Brain microvascular endothelial cell (primary cell): ENCODE data around the gene ADGRD2.

Experiments
- DNase-seq: peaks from one replicate; pipeline ENCODE4 v3.0.0-alpha.2; 2020
- H3K27ac ChIP-seq: fragments of 250-450 bp; sonication (Bioruptor Pico); 2 replicates; pipeline ENCODE4 v1.5.1; 2020; ENCODE audit warnings: mild to moderate bottlenecking, moderate library complexity
- H3K27me3 ChIP-seq: fragments of 250-450 bp; sonication (Bioruptor Pico); replicated peaks from 2 replicates; pipeline ENCODE4 v1.5.1; 2020; ENCODE audit warnings: mild to moderate bottlenecking
- H3K36me3 ChIP-seq: fragments of 250-450 bp; sonication (Bioruptor Pico); replicated peaks from 2 replicates; pipeline ENCODE4 v1.5.1; 2020; ENCODE audit warnings: mild to moderate bottlenecking
- H3K4me3 ChIP-seq: 2 replicates; pipeline ENCODE4 v1.5.1; 2011; ENCODE audit warnings: low read depth, mild to moderate bottlenecking, control low read depth, low read length, moderate library complexity
- in situ Hi-C: cut with HindIII; loops from 2 replicates; pipeline ENCODE4 v1.10.0; 2017; ENCODE audit warnings: low sequenced_read_pairs, low pct_ligation_motif_present
- TF ChIP-seq, protein P1 (sequence below): IDR thresholded peaks from 2 replicates; pipeline ENCODE4 v1.5.1; 2011; ENCODE audit warnings: low read depth, mild to moderate bottlenecking, moderate library complexity, low read length, control low read depth, inconsistent platforms; ENCODE audit errors: missing control alignments

ADGRD2 gene

DNA sequence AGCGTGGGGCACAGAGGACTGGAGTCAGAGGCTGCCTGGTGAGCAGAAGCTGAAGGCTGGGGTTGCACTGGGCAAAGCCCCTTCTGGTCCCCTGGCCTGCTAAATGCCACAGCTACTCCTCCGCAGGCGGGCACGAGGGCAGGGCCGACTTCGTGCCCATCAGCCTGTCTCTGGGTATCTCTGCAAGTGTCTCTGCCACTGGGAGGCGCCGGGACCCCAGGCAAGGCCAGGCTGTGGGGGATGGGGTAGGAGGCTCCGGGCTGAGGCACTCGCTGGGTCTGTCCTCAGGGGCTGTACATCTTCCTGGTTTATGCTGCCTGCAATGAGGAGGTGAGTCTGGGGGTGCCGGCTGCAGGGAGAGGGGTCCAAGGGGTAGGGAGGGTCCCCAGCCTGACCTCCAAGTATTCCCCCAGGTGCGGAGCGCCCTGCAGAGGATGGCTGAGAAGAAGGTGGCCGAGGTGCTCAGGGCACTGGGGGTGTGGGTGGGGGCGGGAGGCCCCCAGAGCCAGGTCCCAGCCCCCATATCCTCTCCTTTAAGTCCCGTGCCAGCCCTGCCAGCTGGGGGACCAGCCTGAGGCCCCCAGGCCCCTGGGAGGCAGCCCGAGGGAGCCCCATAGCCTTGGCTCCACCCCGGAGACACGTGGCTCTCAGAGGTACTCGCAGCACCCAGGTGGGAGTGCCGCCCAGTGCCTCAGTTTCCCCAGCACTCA is 25.1 kb downstream of the ADGRD2 start:
- Histone ChIP-seq H3K27me3 (peaks cover 26% of the 10 kb centered on the region), H3K27ac (no peak overlapping the region), H3K4me3 (no peak overlapping the region), H3K36me3 (no peaks in the 10 kb centered on the region)
- DNase-seq = no peak
- TF ChIP-seq, protein P1, sequence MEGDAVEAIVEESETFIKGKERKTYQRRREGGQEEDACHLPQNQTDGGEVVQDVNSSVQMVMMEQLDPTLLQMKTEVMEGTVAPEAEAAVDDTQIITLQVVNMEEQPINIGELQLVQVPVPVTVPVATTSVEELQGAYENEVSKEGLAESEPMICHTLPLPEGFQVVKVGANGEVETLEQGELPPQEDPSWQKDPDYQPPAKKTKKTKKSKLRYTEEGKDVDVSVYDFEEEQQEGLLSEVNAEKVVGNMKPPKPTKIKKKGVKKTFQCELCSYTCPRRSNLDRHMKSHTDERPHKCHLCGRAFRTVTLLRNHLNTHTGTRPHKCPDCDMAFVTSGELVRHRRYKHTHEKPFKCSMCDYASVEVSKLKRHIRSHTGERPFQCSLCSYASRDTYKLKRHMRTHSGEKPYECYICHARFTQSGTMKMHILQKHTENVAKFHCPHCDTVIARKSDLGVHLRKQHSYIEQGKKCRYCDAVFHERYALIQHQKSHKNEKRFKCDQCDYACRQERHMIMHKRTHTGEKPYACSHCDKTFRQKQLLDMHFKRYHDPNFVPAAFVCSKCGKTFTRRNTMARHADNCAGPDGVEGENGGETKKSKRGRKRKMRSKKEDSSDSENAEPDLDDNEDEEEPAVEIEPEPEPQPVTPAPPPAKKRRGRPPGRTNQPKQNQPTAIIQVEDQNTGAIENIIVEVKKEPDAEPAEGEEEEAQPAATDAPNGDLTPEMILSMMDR = peak; percentile 2
- in situ Hi-C loops = no loop called here

- in situ Hi-C loops = no loop called here
- H3K27me3 ChIP-seq = peaks cover 26% of the 10 kb centered on the region
- no peaks in the 10 kb centered on the region for H3K36me3 ChIP-seq
- DNase-seq = no peak
- H3K27ac ChIP-seq = no peak overlapping the region
- TF ChIP-seq, protein P1 = no peak
- no peak overlapping the region for H3K4me3 ChIP-seq
These were observed 25.8 kb downstream of the ADGRD2 start for GRCh38 chr9:124475868-124476690.

DNA sequence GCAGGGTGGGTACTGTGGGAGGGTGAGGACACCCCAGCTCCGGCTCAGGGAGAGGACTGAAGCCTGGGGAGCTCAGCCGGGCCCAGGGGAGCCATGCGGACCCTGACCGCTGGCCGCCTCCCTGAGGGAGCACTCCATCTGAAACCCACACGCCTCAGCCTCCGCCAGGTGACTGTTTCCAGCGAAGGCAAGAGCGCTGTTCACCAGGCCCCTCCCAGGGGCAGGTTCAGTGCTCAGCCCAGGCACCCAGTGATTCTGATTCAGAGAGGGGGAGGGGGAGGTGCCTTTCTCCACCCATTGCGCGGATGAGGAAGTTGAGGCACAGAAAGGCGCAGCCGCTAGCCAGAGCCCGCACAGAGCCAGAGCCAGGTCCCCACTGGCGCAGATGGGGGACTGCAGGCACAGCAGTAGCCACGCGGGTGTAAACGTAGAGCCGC is 27.0 kb downstream of the ADGRD2 start:
- Histone ChIP-seq H3K4me3 (peak overlapping the region; percentile 9), H3K27ac (no peak overlapping the region), H3K36me3 (no peaks in the 10 kb centered on the region), H3K27me3 (peaks cover 26% of the 10 kb centered on the region)
- in situ Hi-C loops = no loop called here
- no peak for DNase-seq
- TF ChIP-seq, protein P1 = peak; percentile 2

- Histone ChIP-seq H3K27ac (no peak overlapping the region), H3K27me3 (peaks cover 26% of the 10 kb centered on the region), H3K36me3 (no peaks in the 10 kb centered on the region), H3K4me3 (peak overlapping the region; percentile 9)
- DNase-seq = no peak
- in situ Hi-C loops = no loop called here
- TF ChIP-seq, protein P1 = no peak
These were observed 27.5 kb downstream of the ADGRD2 start for GRCh38 chr9:124477648-124478285.

- in situ Hi-C loops = no loop called here
- Histone ChIP-seq H3K27ac (no peak overlapping the region), H3K36me3 (no peaks in the 10 kb centered on the region), H3K4me3 (no peak overlapping the region), H3K27me3 (peaks cover 26% of the 10 kb centered on the region)
- TF ChIP-seq, protein P1 = no peak
- no peak for DNase-seq
These were observed 28.1 kb downstream of the ADGRD2 start for GRCh38 chr9:124478354-124478753.
